Stimulated activated CD8-positive, alpha-beta memory T cell treated with anti-CD3 and anti-CD28 coated beads, Interleukin-2, amount 100 ng/mL, for 1 hour (primary cell): ENCODE measurements around the gene SERPINB13.
"Not testable (repeated sequence)": the region's sequence is repeated elsewhere in the genome, so short reads cannot be mapped to it uniquely, and the experiment has no call there.

Experiments
- DNase-seq, 2 donors: peaks; one replicate each; pipeline ENCODE4 v3.0.0-alpha.2; 2020; ENCODE audit warnings: low read depth in 2 of 2

SERPINB13 gene

DNA sequence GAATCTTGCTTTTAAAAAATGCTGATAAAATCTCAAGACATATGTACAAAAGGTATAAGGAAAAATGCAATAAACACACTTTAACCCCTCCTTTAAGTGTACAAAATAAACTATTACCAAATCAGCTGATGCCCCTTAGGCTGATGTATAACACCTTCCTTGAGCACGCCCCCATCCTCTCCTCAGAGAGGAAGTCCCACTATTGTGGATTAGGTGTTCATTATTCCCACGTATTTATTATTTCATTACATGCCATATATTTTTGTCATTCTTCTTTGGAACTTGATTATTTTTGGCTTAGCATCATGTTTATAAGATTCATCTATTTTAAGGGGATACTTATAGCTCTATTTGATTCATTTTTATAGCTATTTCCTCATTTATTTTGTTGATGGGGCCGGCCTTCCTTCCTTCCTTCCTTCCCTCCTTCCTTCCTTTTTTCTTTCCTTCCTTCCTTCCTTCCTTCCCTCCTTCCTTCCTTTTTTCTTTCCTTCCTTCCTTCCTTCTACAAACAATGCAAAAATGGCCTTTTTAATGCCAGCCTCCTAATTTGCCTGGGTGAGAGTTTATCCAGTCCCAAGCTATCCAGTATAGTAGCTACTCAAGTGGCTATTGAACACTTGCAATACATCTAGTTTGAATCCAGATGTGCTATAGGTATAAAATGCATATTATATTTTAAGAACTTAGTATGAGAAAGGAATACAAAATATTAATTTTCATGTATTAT lies 4.0 kb downstream of the SERPINB13 start:
- DNase-seq = no peak

DNA sequence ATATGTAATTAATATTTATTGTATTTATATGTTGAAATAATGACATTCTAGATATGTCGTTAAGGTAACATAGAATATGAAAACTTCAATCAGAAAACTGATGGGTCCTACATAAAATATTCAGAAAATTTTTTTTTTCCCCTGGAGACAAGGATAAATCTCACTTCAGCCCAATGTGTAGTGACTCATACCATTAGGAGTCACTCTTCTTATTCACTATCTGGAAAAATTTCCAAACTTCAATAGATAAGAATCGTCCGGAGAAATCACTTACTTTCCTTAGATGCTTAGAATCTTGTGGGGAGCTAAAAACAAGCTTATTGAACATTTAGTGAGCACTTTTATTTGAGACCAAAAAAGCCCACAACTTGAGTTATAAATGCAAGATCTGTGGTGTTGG lies 4.6 kb downstream of the SERPINB13 start:
- no peak for DNase-seq

DNA sequence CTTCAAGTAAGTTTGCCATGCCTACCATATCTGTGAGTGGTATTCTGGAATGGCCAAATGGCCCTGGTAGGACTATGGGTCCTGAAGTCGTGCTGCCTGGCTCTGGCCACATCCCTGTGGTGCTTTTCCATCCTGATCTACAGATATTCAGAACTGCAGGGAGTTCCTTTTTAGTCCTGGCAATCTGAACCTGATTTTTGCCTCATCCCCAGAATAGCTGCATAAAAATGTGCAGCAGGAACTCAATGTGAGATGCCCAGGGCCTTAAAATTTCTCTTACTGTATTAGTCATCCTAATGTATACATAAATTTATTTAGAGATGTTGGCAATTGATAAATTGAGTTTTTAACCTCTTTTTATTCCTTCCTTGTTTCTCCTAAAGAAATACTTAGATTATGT lies 5.3 kb downstream of the SERPINB13 start:
- no peak for DNase-seq

DNA sequence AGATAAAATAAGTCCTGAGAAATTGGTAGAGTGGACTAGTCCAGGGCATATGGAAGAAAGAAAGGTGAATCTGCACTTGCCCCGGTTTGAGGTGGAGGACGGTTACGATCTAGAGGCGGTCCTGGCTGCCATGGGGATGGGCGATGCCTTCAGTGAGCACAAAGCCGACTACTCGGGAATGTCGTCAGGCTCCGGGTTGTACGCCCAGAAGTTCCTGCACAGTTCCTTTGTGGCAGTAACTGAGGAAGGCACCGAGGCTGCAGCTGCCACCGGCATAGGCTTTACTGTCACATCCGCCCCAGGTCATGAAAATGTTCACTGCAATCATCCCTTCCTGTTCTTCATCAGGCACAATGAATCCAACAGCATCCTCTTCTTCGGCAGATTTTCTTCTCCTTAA lies 9.8 kb downstream of the SERPINB13 start:
- DNase-seq = no peak

DNA sequence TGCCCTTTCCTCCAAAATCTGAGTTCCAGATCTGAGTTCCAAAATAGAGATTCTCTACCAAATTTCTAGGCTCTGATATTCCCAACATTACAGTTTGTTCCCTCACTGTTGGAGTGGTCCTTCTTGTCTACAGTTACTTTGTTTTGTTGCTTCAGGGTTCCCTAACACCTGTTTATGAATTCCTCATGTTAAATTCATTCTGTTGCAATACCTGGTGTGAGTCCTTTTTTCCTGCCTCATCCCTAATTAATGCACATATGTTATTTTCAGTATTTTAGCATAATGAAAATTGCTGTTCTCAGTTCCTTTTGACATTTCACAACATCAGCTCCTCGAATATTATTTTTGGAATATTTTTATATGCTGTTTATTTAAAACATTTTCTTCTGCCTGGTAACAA lies 16.2 kb downstream of the SERPINB13 start:
- DNase-seq = no peak

DNA sequence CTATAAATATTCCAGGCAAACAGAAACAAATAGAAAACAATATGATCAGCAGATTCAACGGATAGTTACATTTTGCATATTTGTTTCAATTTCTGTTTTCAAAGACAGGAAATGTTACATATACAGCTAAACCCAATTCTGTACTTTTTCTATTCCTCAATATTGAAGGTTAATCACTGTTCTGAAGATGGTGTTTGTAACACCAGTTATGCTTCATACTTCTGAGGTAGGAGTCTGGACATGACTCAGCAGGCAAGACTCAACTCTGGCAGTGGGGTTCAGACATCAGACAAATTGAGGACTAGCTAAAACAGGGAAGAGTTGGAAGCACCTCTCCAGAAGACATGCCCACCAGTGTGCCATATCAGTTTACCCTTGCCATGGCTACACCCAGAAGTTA lies 16.6 kb downstream of the SERPINB13 start:
- no peak for DNase-seq

DNA sequence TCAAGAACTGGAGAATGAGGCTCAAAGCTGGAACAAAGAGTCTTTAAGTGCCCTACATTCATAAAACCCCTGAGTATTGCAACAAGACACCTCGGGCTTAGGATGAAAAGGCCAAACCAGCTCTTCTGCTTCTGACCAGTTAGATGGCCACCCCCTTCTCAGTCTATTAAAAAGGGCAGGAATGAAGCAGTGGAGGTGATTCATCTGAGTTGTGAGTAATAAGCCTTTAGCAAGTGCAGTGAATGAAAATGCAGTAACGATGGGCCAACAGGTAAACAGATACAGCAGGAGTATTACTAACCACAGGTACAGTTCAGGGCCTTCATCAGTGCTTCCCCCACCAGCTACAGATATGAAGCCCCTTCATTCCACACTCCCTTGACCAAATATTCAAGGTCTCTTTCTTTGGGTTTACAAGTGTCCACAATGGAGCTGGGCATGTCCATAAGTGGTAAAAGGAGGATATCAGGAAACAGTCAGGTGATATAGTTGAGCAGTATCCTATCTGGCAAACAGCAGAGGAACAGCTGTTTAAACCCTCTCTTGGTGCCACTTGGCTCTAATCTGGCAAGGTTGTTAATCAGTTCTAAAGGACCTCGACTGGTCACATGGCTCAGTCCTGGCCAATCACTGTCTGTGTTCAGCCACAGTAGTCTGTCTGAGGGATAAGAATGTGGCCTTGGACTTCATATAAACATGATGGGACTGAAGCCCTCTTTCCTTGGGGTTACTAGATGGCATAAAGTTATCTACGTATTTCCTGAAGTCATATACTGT lies 17.8 kb downstream of the SERPINB13 start:
- no peak for DNase-seq

DNA sequence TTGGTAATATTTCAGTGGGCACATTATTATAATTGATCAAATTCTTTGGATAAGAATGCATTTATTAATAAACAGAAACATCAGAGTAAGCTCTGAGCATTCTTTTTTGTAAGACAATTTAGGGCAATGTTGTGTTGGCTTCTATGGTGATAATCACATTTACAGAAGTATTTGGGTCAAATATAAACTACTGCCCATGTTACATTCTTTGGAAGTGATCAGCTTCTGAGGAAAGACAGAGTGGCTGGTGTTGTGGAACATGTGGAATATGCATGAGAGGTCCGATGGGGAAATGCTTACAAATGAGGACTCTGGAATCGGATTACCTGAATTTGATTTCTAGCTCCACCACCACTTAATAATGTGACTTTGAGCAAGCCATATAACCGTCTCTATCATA lies 19.4 kb downstream of the SERPINB13 start:
- DNase-seq = no peak

DNA sequence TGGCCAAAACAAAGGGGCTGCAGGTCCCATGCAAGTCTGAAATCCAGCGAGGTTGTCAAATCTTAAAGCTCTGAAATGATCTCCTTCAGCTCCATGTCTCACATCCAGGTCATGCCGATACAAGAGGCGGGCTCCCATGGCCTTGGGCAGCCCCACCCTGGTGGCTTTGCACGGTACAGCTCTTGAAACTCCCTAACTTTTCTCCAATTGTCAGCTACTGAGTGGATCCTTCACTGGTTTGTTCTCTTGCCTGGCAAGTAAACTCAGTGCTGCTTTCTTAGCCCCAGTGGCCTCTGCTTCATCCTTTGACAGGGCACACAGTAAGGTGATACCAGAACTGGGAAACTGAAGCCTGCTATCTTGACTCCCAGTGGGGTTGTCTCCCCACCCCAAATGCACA lies 26.3 kb downstream of the SERPINB13 start:
- no peak for DNase-seq

DNA sequence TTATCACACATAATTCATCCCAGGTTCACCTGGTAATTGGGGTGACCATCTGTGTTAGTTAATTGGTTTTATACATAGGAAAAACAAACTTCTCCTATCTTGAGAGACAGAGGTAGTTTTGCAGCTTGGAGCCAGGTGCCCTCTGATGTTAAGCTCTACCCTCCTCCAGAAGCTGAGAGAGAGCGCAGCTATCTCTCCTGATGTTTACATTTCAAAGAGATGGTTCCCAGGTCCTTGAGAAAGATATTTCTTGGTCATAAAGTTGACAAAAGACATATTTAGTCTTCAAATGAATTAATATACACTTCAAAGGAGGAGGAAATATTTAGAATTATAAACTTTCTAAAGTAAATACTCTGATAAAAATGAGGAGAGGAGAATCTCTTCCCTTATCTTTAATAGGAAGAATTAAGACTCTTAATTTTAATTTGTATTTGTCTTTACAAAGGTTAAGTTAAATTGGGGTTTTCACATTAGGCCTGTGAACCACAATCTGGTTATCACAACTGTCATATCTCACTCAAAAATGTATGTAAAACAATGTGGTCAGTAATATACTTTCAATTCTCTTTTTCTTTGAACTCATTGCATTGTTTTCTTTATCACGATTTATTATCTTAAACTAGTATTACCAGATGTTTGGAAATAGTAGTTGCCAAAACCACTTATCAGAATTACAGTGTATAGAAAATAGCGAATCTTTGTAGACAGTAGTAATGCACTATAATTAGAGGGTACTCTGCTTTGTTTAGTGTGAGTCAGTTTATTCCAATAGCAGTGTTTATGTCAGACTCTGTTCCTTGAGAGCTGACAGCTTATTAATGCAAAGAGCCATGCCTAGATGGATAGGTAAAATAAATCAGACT lies 30.1 kb downstream of the SERPINB13 start:
- DNase-seq = no peak

DNA sequence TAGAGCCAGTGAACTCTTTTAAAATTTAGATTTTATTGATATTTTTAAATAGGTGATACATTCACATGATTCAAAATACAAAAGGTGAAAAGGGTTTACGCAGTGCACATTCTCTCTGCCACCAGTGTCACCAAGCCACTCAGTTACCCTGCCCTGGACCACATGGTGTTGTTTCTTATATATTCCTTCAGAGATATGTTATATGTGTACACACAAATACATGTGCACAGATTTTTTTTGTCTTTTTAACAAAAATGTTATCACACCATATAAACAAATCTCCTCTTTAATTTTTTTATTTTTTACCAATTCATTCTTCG lies 30.7 kb downstream of the SERPINB13 start:
- DNase-seq = no peak

DNA sequence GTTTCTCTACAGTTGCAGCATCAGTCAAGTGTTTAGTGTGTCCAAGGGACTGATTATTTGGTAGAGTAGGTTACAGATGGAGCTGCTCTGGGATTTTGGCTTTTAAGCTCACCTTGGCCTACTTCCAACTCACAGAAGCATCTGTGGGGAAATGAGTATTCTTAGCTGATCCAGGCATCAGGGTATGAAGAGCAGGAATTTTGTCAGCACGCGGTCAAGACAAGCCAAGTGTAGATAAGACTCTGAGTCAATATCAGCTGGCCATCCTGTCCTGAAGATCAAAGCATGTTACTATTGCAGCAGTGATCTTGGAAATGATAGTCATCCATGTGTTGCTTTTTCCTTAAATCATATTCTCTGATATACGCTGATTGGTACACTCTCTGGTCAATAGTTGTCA lies 32.5 kb downstream of the SERPINB13 start:
- no peak for DNase-seq

DNA sequence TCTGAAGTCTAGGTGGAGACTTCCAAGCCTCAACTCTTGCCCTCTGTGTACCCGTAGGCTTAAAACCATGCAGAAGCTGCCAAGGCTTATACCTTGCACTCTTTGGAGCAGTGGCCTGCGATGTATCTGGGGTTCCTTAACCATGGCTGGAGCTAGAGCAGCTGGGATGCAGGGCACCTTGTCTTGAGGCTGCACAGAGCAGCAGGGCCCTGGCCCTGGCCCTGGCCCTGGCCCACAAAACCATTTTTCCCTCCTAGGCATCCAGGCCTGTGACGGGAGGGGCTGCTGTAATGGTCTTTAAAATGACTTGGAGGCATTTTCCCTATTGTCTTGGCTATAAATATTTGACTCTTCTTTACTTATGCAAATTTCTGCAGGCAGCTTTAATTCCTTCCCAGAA lies 37.7 kb downstream of the SERPINB13 start:
- no peak for DNase-seq

DNA sequence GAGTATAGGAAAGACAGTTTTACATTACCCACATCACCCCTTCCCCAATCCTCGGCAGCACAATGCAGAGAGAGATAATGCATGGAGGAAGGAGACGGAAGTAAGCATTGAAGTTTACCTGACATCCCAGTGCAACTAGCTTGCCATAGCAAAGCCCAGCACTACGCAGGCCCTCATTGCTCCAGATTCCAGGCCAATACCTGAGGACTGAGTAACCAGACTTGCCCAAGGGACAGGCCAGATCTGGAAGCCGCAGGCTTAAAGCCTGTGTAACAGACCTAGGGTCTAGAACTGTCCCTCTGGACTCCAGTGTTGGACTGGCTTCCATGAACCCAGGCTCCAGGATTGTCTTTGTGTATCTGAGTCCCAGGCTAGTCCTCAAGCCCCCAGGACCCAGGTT lies 39.3 kb downstream of the SERPINB13 start:
- DNase-seq = no peak

DNA sequence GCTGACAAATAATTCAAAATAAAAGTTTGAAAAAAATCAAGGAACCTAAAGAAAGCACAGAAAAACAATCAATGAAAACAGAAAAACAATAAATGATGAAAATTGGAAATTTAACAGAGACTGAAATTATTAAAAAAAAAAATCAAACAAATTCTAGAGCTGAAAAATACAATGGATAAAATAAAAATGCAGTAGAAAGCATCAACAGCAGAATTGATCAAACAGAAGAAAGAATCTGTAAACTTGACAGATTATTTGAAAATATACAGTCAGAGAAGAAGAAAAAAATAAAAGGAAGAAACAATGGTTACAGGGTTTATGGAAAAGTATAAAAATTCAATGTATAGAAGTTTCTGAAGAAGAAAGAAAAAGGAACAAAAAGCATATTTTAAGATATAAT lies 40.7 kb downstream of the SERPINB13 start:
- DNase-seq = no peak

DNA sequence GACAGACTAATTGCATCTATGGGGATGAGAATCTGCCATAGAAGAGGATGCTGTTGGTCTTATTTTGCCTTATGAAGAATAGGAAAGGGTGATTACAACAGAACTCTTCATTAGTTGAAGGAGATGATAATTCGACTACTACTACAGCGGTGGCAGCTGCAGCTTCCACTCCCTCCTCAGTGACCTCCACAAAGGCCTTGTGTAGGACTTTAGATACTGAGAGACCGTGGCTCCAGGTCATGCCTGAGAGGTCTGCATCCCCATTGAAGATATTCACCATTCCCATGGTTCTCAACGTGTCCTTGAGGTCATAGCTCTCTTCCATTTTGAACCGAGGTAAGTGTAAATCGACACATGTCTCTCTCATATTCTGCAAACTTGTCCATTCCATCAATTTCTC lies 50.6 kb downstream of the SERPINB13 start:
- DNase-seq = no peak

DNA sequence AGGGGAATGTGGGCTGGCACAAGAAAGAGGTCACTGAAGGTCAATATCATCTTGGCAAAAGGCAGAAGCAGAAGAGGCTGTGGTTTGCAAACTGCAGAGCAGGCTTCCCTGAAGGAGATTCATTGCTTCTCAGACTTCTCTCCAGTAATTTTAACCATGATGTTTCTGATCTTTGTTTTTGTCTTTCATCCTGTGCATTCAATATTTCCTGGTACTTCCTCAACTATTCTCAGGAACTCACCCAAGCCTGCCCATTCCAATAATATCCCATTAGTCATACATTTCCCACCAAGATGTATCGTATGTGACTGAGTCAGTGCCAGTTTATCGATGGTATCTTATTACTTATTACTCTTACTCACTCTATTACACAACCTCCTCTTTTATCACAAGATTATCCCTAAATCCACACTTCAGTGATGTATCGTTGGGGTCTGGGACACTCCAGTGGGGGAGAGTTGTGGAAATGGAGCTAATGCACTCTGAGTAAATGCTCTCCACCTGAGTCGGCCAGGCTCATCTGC lies 54.1 kb downstream of the SERPINB13 start:
- not testable (repeated sequence) for DNase-seq

DNA sequence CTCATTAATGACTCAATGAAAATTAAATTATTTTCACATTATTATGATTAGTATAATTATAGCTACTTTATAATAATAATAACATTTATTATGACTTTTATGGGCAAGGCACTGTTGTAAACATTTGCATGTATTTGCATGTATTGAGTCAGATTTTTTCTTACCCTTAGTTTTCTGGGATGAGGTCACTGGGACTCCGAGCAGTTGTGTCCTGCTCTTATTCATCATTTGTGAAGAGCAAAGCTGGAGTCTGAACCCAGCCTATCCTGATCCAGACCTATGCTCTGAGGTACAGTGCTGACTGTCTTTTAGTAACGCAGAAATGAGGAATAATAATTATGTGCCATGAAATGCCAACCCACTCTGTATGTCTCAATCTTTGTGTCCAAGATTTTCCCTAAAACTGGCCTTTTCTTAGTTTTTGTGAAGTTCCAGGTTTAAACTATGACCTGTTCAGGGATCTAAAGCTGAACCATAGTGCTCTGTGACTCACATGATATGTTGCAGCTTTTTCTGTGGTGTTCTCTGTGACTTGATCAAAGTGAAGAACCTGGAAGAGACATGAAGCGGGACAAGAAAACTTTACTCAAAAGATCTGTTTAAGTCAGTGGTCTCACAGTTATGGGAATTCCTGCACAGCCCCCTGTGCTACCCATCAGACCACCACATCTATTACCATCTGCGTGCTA lies 55.7 kb downstream of the SERPINB13 start:
- not testable (repeated sequence) for DNase-seq

DNA sequence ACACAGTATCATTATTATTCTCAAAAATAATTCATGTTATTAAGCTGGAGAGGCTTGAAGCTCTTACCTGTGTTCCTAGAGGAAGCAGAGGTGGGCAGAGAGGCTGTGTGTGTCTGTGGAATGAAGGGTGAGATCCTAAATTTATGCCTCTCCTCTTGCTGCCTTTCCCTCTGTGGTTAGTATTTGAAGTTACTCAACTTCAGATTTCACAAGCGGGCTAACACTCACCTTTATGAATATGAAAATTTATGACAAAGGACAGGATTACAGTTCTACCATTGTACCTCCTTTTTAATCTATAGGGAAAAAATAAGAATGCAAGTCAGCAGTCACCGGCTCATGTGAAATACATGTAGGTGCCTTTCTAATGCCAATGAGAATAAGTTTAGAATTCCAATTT lies 57.0 kb downstream of the SERPINB13 start, which contains the start of gene SERPINB4:
SERPINB4 (minus strand) TSS at position 115 of the 400 bp plus-strand sequence. CDS start 679 bp downstream, outside the sequence.
- not testable (repeated sequence) for DNase-seq

DNA sequence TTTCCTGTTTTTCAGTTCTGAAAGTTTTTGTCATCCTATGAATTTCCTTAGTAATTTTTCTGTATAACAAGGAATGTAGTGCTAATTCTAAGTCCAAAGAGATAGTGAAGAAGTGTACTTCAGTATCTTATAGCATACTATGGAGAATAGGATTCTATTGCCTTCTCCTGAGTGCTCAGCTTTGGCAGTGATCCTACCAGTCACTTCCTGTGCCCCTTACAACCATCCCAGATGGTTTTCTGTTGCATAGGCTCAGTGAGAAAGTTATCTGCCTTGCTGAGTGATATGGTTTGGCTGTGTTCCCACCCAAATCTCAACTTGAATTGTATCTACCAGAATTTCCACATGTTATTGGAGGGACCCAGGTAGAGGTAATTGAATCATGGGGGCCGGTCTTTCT lies 57.6 kb downstream of the SERPINB13 start:
- DNase-seq = not testable (repeated sequence)

DNA sequence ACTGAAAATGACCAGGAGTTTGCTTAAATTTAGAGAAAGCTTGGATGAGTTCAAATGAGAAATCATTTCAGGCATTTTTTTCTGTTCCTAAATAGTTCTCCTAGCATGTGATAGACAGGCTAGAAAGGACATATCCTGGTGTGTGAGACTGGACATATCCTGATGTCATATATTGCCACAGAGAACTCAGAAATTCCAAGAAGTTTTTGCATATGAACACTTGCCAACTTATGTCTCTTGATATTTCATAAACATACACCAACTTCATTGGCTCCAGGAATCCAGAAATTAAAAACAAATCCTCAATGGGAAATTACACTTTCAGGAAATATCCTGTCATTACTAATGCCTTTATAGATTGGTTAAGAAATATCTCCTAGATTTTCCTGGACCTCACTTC lies 59.8 kb downstream of the SERPINB13 start:
- no peak for DNase-seq

DNA sequence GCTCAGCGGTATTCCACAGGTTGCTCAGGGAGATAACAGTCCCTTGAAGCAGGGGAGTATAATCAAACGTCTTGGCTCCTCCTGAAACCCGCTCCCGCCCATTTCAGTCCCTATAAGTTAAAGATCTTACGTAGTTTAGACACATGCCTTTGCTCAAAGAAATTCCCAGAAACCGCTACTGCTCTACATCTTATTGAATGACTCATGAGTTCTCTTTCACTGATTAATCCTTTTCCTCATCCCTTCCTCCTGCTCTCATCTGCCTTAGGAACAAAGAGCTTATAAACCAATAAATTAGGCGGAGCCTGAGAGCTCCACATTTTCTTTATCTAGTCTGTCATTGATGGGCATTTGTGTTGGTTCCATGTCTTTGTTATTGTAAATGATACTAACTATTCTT lies 61.1 kb downstream of the SERPINB13 start:
- no peak for DNase-seq
